NB4 (cell line): ENCODE data around the gene TNFRSF14.

Experiments
- MYC ChIP-seq: IDR thresholded peaks from 2 replicates; pipeline ENCODE4 v1.6.1; 2011; ENCODE audit warnings: low read depth, low read length
- TF ChIP-seq, protein P1 (sequence below): IDR thresholded peaks from one replicate; pipeline ENCODE4 v1.5.1; 2012; ENCODE audit warnings: low read depth, low read length

- TF ChIP-seq, protein P1, sequence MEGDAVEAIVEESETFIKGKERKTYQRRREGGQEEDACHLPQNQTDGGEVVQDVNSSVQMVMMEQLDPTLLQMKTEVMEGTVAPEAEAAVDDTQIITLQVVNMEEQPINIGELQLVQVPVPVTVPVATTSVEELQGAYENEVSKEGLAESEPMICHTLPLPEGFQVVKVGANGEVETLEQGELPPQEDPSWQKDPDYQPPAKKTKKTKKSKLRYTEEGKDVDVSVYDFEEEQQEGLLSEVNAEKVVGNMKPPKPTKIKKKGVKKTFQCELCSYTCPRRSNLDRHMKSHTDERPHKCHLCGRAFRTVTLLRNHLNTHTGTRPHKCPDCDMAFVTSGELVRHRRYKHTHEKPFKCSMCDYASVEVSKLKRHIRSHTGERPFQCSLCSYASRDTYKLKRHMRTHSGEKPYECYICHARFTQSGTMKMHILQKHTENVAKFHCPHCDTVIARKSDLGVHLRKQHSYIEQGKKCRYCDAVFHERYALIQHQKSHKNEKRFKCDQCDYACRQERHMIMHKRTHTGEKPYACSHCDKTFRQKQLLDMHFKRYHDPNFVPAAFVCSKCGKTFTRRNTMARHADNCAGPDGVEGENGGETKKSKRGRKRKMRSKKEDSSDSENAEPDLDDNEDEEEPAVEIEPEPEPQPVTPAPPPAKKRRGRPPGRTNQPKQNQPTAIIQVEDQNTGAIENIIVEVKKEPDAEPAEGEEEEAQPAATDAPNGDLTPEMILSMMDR: no peak
- TF ChIP-seq MYC: peak; percentile 60
Measured at GRCh38 chr1:2555634-2556276, 416 bp upstream of the TNFRSF14 start.
